Activated CD4-positive, alpha-beta T cell treated with anti-CD3 and anti-CD28 coated beads for 24 hours (primary cell): ENCODE measurements around the gene SLC17A8.

ENCODE experiments used
- DNase-seq, 2 donors: peaks; one replicate each; pipeline ENCODE4 v3.0.0-alpha.2; 2020; ENCODE audit warnings: low read depth in 2 of 2

SLC17A8 gene

DNA sequence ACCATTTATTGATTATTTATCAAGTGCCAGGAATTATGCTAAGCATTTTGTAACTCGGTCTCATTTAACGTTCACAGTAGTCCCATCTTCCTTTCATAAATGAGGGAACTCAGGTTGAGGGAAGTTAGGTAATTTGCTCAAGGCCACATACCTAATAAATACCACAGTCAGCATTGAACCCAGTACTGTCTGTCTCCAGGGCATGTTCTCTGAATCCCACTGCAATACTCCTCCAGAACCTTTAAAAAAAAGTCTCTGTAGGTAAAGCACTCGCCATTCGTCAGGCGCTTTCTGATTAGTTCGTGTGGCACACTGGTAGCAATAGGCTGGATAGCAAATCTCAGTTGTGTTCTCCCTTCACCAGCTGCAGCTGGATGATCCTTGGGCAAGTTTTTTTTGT lies 14.3 kb downstream of the SLC17A8 start:
- no peak for DNase-seq

DNA sequence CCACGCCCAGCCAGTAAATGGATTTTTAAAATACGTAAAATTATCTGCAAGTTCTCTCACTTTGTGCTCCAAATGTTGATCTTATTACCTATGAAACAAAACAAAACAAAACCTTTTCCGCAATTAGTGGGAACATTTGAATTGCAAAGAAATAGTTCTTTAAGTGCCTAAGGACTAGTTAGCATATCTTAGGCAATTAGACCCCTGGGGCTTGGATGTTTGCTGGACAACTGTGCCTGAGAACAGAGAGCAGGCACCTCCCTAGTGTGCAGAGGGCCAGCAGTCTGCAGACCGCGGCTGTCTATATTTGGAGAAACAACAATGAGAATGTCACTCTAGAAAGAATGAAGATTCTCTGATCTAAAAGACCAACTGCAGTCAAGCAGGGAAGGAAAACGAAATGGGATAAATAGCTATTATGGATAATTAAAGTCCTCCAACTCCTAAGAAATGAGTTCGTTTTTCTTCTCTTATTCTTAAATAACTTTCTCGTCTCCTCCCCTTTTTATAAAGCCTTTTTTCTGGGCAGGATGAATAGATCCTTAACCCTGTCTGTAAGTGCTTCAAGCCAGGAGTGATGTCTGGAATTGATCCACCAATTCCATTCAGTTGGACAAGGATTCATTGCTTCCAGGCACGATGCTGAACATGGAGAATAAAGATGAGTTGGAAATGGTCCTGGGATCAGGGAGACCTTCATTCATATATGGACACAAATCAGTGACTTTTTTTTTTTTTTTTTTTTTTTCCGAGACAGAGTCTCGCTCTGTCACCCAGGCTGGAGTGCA lies 16.2 kb downstream of the SLC17A8 start:
- no peak for DNase-seq

GRCh38 chr12:100375038-100375735 lies 18.3 kb downstream of the SLC17A8 start:
- DNase-seq, result no peak

DNA sequence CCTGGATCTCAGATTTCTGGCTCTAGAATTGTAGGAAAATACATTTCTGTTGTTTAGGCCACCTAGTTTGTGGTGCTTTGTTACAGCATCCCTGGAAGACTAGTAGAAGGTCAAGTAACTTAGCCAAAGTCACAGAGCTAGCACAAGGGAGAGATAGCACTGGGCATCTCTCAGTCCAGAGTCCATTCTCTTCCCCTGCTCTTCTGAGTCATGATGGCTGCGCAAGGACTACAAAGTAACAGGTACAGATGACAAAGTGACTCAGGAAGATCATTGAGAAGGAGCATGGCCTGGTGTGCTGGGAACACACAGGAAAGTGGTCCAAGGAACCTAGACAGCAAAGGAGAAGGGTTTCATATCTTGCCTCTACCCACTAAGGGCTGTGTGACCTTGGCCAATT lies 19.3 kb downstream of the SLC17A8 start:
- DNase-seq, result no peak

GRCh38 chr12:100381379-100381778 lies 24.5 kb downstream of the SLC17A8 start:
- DNase-seq, result no peak

GRCh38 chr12:100382338-100382737 lies 25.5 kb downstream of the SLC17A8 start:
- no peak for DNase-seq

GRCh38 chr12:100383586-100384558 lies 27.0 kb downstream of the SLC17A8 start:
- DNase-seq, result no peak

GRCh38 chr12:100384559-100384935 lies 27.7 kb downstream of the SLC17A8 start:
- DNase-seq, result no peak

DNA sequence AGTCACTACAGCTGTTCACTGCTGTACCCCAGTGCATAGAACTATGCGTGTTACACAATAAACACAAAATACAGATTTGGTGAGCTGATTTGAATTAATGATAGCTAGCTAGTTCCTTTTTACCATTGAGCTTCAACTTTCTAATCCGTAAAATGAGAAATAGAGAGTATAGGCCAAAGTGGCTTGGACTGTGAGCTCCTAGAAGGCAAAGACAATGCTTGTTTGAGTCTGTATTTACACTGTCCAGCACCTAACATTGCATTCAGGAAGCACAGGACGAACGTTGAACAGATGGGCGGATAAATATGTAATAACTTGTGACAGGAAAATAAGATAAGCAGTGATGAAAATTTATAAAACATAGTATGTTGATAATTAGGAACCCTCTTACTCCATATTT lies 31.5 kb downstream of the SLC17A8 start:
- DNase-seq, result no peak

GRCh38 chr12:100391856-100392255 lies 35.0 kb downstream of the SLC17A8 start:
- DNase-seq, result no peak

DNA sequence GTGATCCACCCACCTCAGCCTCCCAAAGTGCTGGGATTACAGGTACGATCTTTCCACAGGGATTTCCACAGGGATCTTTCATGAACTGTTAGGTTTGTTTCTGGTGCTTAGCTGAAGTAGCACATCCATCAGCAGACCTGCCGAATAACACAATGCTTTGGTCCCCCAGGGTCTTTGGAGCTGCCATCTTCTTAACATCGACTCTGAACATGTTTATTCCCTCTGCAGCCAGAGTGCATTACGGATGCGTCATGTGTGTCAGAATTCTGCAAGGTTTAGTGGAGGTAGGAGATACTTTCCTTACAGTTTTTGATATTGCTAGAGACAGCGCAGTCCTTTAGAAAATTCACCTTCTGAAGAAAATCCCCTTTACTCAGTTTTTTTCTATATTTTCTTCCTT lies 36.3 kb downstream of the SLC17A8 start:
- no peak for DNase-seq

GRCh38 chr12:100395811-100396210 lies 38.9 kb downstream of the SLC17A8 start:
- DNase-seq, result no peak

GRCh38 chr12:100398307-100398706 lies 41.4 kb downstream of the SLC17A8 start:
- no peak for DNase-seq

DNA sequence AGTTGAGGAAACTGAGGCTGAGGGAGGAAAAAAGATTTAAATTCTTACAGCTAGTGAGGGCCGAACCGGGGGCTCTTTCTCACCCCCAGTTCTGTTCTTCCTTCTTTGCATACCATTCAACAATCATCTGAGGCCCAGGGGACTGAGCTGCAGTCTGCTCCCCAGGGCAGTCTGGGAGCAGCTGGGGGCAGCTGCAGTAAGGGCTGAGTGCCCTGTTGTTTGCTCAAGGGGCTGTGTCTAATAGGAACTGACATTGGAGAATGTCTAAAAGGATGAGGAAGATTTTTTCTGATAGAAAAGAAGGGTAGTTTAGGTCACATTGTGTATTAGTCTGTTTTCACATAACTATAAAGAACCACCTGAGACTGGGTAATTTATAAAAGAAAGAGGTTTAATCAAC lies 42.2 kb downstream of the SLC17A8 start:
- DNase-seq, result no peak

- DNase-seq, result no peak
Measured at GRCh38 chr12:100401660-100402059, 44.8 kb downstream of the SLC17A8 start.

- DNase-seq, result no peak
Measured at GRCh38 chr12:100402763-100403162, 45.9 kb downstream of the SLC17A8 start.

DNA sequence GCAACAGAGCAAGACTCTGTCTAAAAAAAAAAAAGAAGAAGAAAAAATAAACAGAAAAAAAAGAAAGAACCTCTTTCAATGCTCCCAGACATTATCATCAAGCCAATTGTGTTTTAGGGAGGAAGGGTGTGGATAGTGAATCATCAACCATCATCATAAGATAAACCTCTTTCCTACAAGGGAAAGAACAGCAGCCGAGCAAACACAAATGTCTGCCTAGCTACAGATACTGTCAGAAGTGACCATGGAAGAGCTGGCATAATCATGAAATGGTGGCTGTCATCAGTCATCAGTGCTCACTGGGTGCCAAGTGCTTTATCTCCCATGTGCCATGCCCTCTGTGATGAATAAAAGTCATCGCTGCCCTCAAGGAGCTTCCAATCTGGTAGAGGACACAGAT lies 46.6 kb downstream of the SLC17A8 start:
- no peak for DNase-seq

DNA sequence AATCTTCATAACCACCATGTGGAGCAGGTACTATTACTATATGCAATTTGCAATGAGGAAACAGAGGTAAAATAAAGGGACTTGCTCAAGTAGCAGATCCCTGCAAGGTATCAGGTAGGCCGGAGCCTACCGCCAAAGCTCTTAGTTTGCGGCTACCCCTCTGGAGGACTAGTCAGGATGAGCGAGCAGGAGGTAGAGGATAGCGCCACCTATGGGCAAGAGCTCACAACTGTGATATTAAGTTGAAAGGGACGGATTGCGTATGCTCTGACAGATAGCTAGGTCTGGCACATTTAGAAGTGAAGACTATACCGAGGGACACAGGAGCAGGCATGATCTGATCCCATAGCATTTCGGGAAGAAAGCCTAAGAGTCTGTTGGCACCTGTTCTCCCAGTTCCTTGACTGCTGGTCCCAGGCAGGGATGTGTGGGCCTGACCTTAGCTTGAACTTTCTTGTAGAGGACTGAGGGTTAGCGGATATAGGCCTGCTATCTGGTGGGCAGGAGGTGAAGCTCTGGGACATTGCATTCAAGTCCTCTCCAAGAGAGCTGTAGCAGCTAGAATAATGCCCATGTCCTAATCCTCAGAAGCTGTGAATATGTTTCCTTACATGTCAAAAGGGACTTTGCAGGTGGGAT lies 48.0 kb downstream of the SLC17A8 start:
- peak in 1 of 2 donors; percentile 15 for DNase-seq

- no peak for DNase-seq
Measured at GRCh38 chr12:100413001-100413400, 56.1 kb downstream of the SLC17A8 start.

DNA sequence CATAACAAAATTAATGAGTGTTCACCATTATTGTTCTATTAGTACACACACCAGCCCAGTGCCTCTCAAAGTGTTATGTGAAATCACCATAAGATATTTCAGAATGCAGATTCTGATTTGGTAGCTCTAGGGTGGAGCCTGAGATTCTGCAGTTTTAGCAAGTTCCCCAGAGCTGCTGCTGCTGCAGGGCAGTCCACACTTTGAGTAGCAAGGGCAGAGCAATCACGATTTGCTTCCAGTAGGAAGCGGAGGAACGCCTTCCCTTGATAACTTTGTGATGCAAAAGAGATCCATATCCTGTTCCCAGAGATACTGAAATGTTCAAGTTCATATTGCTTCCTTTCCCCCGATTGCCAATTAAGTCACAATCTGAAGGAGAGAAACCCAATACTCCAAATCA lies 57.9 kb downstream of the SLC17A8 start:
- DNase-seq, result no peak

- DNase-seq, result no peak
Measured at GRCh38 chr12:100422646-100423045, 65.8 kb downstream of the SLC17A8 start.

- no peak for DNase-seq
Measured at GRCh38 chr12:100426145-100426544, 69.3 kb downstream of the SLC17A8 start.
